Measurements from ENCODE around the gene OSBP2.
A peak's percentile ranks its signal among the peaks of the same experiment; 100 is the strongest.
"Not testable (repeated sequence)": the region's sequence is repeated elsewhere in the genome, so short reads cannot be mapped to it uniquely, and the experiment has no call there.

Gene OSBP2

GRCh38 chr22:30773919-30774318, 79.2 kb downstream of the OSBP2 start:
- DNase-seq: no peak

- no peak for DNase-seq
Observed at GRCh38 chr22:30774566-30774965, 79.9 kb downstream of the OSBP2 start.

DNA sequence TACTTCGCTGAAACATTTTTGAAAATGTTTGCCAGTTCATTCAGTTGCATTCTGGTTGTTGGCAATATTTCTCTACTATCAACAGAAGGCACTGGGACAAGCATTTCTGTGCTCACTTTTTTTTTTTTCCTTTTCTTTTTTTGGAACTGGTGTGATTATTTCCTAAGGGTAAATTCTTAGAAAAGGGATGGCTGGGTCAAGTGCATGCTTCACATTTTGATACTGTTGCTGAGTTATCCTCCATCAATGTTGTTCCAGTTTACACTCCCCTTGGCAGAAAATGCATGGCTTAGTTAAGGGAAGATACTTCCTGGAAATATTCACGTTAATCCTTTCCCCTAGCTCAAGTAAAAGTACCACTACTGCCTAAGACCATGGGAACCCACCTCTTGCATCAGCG, 81.8 kb downstream of the OSBP2 start:
- DNase-seq: no peak

DNA sequence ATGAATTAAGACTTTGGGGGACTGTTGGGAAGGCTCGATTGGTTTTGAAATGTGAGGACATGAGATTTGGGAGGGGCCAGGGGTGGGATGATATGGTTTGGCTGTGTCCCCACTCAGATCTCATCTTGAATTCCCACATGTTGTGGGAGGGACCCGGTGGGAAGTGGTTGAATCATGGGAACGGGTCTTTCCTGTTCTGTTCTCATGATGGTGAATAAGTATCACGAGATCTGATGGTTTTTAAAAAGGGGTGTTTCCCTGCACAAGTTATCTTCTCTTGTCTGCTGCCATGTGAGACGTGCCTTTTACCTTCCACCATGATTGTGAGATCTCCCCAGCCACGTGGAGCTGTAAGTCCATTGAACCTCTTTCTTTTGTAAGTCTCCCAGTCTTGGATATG, 82.5 kb downstream of the OSBP2 start:
- not testable (repeated sequence) for DNase-seq

- no peak for DNase-seq
Observed at GRCh38 chr22:30777587-30777986, 82.9 kb downstream of the OSBP2 start.

DNA sequence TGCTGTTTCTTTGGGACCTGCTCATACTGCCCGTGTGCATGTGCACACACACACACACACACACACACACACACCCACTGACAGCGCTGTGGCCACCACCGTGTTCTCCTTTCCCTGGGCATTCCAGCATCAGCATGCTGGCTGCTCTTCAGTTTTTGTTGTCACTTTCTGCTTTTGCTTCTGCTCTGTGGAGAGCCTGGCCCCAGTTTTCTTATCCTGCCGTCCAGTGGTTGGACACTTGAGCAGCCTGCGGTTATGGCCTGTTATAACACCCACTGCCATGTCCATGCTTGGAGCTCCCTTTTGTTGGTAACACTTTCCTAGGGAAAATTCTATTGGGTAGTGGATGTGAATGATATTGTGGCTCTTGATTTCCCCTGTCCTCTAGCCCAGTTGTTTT, 83.6 kb downstream of the OSBP2 start:
- no peak for DNase-seq

- no peak for DNase-seq
Observed at GRCh38 chr22:30780026-30780425, 85.4 kb downstream of the OSBP2 start.

DNA sequence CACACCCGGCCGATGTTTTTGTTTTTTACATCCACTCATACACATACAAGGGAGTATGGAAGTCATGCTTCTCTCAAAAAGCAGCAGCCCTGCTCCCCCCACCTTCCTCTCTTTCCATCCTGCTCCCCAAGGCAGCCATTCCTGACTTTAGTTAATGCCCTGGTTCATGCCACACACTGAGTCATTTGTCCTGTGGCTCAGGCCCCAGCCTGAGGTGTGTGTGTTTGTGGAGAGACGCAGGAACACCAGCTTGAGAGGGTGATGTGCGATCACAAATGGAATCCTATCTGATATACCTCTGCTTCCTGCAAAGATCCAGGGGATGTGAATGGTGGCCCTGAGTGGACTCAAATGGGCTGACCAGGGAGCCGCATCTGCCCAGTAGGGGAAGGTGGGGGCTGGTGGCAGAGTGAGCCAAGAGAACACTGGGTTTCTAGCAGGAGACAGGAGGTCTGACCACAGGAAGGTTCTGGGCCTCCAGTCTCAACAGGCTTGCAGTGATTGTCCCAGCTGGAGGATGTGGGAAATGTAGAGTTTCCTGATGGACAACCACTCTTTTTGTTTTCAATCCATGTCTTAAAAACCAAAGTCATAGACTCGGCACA, 86.7 kb downstream of the OSBP2 start:
- no peak for DNase-seq

DNA sequence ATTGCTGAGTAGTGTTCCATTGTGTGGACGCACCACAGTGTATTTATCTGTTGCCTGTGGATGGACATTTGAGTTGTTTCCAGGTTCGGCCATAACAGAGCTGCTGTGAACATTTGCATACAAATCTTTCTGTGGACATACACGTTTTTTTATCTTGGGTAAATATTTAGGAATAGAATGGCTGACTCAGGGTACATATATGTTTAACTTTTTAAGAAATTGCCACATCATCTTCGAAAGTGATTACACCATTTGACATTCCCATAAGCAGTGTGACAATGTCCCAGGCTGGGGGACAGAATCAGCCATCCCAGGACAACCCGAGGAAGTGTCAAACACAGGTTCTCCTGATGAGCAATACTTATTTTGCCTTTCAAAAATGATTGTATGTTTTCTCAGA, 87.9 kb downstream of the OSBP2 start:
- DNase-seq: no peak

- DNase-seq: no peak
Observed at GRCh38 chr22:30783021-30783420, 88.3 kb downstream of the OSBP2 start.

DNA sequence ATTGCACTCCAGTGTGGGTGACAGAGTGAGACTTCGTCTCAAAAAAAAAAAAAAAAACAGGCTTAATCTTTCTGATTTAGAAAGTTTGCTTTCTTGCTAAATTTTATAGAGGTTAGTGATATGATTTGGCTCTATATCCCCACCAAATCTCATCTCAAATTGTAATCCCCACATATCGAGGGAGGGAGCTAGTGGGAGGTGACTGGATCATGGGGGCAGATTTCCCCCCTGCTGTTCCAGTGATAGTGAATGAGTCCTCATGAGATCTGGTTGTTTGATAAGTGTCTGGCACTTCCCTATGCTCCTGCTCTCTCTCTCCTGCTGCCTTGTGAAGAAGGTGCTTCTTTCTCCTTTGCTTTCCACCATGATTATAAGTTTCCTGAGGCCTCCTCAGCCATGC, 90.9 kb downstream of the OSBP2 start:
- DNase-seq: no peak

DNA sequence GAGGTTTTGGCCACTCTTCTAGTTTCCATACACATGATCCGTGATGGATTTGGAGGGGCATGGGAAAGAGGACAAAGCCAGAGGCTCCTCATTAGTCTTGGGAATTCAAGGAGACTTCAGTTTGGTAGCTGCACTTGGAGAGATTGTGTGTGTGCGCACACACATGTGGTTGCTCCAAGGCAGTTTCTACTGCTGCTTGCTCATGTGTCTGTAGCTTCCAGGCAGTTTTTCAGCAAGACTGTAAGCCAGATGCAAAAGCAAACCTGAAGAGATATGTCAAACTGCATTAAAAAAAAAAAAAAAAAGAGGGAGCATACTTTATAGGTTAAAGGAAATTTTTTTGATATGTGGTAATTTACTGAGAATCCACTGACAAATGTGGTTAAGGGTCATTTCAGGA, 95.7 kb downstream of the OSBP2 start:
- DNase-seq: no peak

GRCh38 chr22:30792456-30792855, 97.8 kb downstream of the OSBP2 start:
- DNase-seq: no peak

GRCh38 chr22:30795118-30795517, 100.4 kb downstream of the OSBP2 start:
- DNase-seq: no peak

DNA sequence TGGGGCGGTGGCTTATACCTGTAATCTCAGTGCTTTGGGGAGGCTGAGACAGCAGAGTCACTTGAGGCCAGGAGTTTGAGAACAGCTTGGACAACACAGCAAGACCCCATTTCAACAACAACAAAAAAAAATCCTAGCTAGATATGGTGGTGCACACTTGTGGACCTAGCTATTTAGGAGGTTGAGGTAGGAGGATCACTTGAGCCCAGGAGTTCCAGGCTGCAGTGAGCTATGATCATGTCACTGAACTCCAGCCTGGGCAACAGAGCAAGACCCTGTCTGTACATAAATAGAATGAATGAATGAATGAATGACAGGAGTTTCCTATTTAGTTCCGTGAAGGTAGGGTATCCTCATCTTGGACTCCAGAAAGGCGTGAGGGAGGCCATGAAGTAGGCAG, 107.0 kb downstream of the OSBP2 start:
- no peak for DNase-seq

DNA sequence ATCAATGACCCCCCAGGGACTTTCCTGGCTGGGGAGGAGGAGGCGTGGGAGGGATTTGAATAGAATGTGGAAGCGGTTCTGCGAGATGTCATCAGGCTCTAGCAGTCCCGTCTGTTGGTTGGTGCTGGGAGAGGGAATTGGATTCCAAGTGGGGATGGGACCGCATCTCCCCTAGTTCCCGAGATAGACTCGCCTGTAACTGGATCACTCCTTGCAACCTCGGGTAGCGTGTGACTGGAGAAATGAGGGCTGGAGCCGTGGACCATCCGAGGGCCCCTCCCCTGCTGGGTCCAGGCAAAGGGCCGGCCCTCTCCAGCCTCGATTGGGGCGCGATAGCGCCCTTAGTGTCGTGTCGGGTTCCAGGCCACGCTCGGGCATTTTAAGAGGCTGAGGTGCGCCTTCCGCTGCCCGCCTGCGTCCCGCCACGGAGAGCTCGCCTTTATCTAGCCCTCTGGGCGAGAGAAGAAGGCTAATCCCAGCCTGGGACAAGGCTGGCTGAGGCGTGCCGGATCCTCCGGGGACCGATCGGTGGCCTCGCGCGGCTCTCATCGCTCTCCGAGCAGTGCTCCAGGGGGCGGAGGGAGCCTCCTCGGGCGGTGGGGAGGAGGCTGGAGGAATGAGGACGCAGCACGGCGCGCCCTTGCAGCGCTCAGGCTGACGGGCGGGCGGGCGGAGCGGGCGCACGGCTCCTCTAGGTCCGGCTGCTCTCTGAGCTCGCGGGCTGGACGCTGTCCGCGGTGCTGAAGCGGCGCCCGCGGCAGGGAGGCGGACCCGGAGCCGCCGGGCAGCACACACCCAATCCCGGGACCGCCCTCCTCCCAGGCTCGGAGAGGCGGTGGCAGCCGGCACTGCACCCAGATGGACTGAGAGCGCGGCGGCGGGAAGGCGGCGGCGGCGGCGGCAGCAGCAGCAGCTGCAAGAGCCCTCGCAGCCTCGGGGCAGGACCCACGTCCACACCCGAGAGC, 107.8 kb downstream of the OSBP2 start:
- peak; percentile 54 for DNase-seq

- DNase-seq: no peak
Observed at GRCh38 chr22:30803679-30804078, 109.0 kb downstream of the OSBP2 start.

DNA sequence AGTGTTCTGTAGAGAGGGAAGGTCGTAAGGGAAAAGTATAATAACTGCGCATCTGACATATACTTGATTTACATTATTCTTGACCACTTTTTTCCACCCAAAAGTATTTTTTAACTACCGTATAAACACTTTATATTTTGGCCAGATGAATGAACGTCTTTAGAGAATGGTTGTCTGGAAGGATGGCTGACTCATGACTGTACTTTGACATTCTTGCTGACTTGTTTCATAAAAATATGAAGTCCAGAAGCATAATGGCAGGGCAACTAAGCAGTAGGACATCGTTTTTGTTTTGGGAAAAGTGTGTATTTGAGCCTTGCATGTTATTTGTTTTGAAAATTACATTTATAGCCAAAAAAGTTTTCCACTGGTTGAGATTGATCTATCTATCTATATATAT, 110.0 kb downstream of the OSBP2 start:
- no peak for DNase-seq

- DNase-seq: no peak
Observed at GRCh38 chr22:30806391-30806861, 111.8 kb downstream of the OSBP2 start.

- DNase-seq: no peak
Observed at GRCh38 chr22:30809086-30809485, 114.4 kb downstream of the OSBP2 start.

DNA sequence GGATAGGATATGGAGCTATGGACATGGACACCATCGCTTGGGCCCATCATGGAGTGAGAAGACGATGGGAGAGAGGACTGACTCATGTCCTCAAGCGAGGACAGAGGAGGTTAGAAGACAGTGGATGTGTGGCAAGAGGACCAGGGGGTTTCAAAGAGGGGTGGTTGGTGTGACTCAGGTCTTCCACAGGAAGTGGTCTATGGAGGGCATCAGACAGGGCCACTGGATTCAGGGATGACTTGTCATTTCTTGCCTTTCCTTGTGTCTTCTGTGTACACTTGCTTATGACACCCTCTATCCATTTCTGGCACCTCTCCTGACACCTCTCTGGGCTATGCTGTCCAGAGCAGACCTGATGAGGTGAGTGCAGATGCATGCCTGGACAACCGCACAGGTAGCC, 115.4 kb downstream of the OSBP2 start:
- no peak for DNase-seq

DNA sequence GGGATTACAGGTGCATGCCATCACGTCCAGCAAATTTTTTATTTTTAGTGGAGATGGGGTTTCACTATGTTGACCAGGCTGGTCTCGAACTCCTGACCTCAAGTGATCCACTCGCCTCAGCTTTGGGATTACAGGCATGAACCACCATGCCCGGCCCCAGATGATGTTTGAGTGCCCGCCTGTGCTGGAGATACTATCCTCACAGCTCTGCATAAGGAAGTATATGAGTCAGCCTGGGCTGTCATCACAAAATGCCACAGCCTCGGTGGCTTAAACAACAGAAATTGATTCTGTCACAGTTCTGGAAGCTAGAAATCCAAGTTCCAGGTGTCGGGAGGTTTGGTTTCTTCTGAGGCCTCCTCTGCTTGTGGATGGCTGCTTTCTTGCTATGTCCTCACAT, 119.3 kb downstream of the OSBP2 start:
- no peak for DNase-seq

DNA sequence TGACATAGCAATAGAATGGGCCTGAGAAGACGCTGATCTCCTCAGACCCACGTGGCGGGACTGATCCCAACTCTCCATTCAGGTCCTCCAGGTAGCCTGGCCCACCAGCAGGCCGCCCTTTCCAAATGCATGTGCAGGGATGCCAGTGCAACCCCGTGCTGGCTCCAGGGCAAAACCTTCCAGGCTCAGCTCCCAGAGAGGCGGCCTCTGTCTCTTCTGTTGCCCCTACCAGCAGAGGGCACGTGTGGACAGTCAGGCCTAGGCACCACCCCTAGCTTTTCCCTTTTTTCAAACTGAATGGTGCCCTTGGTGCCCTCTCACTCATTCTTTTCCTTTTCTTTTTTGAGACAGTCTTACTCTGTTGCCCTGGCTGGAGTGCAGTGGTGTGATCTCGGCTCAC, 121.7 kb downstream of the OSBP2 start:
- no peak for DNase-seq

- DNase-seq: no peak
Observed at GRCh38 chr22:30821381-30821780, 126.7 kb downstream of the OSBP2 start.

DNA sequence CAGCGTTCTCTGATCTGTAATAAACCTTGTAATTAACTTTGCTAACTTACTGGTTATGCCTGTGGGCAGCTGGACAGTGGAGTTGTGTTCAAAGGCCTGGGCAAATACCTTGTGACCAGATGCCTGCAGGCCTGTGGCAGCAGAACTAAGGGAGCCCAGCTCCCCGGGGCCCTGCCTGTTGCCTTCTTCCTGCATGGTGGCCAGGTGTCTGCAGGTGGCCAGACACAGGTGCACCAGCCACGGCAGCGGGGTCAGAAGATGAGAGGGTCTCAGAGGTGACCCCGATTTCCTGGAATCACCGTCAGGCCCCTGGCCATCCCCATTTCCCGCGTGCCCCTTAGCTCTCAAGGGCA, 127.2 kb downstream of the OSBP2 start:
- no peak for DNase-seq

Measured in activated CD4-positive, alpha-beta T cell treated with anti-CD3 and anti-CD28 coated beads, Interleukin-2, amount 50 U/mL, for 1 hour (primary cell).